LNCAP (cell line): ENCODE measurements around the gene CNTFR.

Source experiments
- CTCF ChIP-seq: fragments of 450-650 bp; IDR thresholded peaks from 2 replicates; pipeline ENCODE4 v1.5.1; 2017; ENCODE audit warnings: mild to moderate bottlenecking

CNTFR gene

GRCh38 chr9:34633851-34634550 is 44.5 kb upstream of the CNTFR start:
- peak; percentile 91 for TF ChIP-seq CTCF

GRCh38 chr9:34633166-34633565 is 43.6 kb upstream of the CNTFR start:
- no peak for TF ChIP-seq CTCF

GRCh38 chr9:34630402-34631154 is 41.1 kb upstream of the CNTFR start:
- TF ChIP-seq CTCF, result no peak

- no peak for TF ChIP-seq CTCF
Observed at GRCh38 chr9:34629491-34629808, 39.9 kb upstream of the CNTFR start.

GRCh38 chr9:34628656-34629490 is 39.3 kb upstream of the CNTFR start, which contains the start of gene ARID3C:
ARID3C (minus strand) TSS chr9:34629066; CDS start chr9:34628014, 1,052 bp downstream.
- no peak for TF ChIP-seq CTCF

- no peak for TF ChIP-seq CTCF
Observed at GRCh38 chr9:34627716-34628655, 38.5 kb upstream of the CNTFR start.

- TF ChIP-seq CTCF, result no peak
Observed at GRCh38 chr9:34625186-34625486, 35.6 kb upstream of the CNTFR start.
